HG03457 (cell line): Measurements from ENCODE around the gene MYO7B.

Source experiments
- ATAC-seq: cut with Tn5 transposase; IDR thresholded peaks from one replicate; pipeline ENCODE4 v1.9.1; 2021; ENCODE audit warnings: moderate number of reproducible peaks; ENCODE audit not compliant: unreplicated experiment

MYO7B gene

DNA sequence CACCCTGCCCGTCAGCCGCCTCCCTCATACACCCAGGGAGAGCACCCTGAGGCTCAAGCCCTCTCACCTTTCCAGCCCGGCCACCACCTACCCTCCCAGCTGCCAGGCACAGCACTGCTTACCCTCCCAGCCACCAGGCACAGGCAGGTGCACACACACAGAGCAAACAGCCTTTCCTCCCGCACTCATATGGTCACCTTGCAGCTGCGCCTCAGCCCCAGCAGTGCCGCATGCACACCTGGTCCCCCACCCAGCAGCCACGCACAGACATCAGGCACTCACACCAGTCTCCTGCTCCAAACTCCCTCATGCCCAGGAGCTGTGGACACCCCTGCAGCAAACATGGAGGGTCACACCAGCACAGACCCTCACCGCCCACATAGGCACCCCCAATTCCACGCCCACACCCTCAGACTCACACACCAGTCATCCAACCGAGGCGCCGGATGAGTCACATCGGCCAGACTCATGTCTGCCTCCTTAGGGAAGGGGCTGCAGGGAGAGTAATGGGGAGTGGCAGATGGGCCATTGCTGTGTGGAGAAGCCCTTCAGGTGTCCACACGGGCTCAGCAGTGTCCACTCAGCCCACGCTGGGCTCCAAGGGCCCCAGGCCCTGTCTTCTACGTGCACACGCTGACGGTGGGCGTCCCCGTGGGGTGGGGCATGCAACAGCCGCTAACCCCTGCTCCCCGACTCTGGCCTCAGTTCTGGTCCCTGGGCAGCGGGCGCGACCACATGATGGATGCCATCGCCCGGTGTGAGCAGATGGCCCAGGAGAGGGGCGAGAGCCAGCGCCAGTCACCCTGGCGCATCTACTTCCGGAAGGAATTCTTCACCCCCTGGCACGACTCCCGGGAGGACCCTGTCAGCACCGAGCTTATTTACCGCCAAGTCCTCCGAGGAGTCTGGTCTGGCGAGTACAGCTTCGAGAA is 88.2 kb downstream of the MYO7B start:
- no peak for ATAC-seq

GRCh38 chr2:127624320-127624755 is 88.9 kb downstream of the MYO7B start:
- ATAC-seq = no peak

- ATAC-seq = no peak
Observed at GRCh38 chr2:127624756-127625571, 89.5 kb downstream of the MYO7B start.

DNA sequence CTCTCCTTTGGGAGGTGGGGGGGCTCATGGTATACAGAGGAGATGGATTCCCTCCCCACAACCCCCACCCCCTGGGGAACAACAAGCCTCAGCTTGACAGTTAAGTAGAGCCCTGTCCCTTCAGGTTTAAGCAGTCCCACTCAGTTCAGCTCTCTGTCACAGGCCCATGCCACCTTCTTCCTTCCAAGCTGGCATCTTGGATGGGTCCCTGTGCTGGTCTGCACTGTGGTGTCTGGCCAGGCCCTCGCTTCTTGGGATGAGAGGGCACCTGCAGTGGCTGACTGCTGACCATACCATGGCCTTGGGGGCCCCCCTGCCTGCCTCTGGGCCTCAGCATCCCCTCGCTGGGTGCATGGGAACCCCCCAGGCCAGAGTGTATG is 90.1 kb downstream of the MYO7B start:
- no peak for ATAC-seq

DNA sequence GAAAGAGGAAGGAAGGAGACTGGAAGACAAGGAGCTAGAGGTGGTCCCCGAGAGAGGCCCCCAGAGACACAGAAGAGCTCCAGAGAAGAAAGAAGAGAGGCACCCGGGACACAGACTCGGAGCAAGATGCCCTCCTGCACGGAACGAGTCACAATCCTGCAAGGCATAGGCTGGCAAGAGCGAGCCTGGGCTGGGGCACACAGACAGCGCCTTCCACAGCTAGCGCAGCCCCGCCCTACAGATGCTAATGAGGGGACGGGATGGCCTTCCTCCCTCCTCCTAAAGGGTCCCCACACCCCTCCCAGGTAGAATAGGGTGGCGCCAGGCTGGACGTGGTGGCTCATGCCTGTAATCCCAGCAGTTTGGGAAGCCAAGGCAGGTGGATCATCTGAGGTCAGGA is 90.7 kb downstream of the MYO7B start:
- no peak for ATAC-seq

DNA sequence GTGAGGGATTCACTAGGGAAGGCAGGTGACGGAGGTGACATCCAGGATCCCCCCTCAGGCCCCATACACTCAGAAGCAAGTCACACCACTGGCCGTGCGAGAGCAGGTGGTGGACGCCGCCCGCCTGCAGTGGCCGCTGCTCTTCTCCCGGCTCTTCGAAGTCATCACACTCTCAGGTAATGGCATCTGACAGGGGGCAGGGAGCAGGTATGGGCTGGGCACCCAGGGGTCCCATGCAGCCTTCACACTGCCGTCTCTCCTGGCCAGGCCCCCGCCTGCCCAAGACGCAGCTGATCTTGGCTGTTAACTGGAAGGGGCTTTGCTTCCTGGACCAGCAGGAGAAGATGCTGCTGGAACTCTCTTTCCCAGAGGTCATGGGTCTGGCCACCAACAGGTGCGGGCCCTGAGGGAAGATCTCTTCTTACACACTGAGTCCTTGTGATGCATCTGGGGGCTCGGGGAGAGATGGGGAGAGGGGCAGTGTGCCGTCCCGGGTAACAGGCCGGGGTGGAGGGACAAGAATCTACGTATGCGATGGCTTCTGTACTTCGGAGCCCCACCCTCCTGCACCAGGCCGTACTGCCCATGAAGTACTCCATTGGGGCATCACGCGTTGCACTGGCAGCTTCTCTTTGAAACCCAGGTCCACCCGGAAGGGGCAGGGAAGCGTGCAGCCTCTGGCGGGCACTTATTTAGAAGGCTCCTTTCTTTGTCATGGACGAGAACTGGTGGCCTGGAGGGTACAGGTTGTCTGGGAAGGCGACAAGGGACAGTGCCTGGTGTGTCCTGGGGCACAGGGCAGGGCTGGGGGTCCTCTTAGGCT is 91.6 kb downstream of the MYO7B start:
- no peak for ATAC-seq

DNA sequence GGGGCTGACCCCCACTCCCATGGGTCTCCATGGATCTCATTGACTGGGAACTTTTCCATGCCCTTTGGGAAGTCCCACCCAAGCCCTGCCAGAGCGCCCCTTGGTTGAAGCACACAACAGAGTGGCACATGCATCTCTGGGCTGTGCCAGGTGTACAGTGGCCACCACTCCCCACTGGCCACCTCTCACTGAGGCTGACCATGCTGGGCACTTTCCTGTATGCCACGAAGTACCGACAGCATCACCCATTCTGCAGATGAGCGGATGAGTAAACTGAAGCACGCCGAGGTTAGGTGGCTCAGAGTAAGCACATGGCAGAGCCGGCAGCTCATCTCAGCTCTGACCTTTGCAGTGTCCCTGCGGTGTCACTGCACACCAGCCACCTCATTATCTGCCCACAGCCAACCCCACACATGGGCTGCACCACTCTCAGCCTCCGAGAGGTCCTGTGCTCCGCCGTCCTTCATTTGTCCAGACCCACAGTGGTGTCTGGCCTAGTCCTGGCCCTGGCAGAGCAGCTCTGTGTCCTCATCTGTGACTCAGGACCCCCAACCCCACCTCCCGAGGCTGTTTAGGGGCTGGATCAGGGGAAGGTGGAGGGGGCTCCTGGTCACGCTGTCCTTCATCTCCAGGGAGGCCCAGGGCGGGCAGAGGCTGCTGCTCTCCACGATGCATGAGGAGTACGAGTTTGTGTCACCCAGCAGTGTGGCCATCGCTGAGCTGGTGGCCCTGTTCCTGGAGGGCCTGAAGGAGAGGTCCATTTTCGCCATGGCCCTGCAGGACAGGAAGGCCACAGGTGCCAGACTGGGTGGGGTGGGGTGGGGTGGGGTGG is 92.5 kb downstream of the MYO7B start:
- ATAC-seq = no peak

DNA sequence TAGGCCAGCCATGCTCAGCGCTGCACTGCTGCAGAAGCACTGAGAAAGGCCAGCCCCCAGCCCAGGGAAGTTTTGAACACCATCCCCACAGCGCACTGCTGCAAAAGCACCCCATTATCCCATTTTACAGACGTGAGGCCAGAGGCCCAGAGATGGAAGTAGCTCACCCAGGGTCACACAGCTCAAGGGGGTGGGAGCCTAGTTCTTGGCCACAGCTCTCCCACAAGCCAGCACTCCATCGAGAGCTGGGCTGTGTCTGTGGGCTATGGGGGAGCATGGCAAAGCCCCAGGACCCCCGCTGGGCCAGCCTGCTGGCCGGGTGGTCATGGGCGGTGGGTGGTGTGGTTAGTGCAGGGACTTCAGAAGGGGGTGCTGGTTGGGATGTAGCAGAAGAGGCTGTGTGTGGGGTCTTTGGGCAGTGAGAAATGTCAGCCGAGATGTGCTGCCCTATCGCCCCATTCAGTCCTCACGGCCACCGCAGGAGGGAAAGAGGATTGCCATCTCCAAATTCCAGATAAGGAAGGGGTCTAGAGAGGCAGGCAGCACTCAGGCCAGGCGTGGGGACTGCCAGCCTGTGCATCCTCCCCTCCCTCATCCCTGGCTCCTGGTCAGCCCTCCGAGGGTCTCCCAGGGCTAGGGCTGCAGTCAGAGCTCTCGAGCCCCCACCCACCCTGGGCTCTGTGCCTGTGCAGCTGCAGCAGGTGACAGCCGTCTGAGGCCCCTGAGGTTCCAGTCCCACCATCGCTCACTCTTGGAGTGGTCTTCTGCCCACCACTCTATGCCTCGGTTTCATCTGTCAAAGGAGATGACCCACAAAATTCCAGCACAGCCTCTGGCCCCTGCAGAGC is 93.5 kb downstream of the MYO7B start:
- ATAC-seq = no peak

GRCh38 chr2:127629637-127630036 is 94.2 kb downstream of the MYO7B start:
- no peak for ATAC-seq

DNA sequence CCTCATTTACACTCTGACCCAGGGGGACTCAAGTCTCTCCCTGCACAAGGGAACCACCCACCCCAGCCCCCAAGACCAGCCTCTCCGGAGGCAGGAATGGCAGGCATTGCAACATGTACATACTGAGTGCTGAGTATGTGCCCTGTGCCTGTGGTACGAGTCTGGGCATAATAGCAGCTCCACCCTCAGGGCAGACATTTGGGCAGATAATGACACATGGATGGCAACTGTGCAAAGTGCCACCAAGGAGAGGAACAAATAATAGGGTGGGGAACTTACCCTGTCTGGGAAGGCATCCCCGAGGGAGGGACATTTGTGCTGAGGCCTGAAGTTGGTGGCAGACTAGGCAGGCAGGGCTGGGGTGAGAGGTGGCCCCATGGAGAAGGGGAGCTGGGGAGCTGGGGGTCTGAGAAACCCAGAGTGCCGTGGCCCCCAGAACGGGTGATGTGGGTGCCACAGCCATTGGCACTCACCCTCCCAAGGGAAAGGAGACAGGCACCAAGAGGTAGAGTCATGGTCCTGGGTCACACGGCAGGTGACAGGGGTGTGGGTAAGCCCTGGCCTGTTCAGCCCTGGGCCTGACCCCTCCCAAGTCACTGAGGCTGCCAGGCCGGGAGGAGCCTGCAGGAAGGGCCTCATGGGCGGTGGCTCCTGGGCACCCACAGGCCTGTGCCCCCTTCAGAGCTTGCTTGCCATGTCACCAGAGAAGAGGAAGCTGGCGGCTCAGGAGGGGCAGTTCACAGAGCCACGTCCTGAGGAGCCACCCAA is 94.8 kb downstream of the MYO7B start:
- no peak for ATAC-seq

DNA sequence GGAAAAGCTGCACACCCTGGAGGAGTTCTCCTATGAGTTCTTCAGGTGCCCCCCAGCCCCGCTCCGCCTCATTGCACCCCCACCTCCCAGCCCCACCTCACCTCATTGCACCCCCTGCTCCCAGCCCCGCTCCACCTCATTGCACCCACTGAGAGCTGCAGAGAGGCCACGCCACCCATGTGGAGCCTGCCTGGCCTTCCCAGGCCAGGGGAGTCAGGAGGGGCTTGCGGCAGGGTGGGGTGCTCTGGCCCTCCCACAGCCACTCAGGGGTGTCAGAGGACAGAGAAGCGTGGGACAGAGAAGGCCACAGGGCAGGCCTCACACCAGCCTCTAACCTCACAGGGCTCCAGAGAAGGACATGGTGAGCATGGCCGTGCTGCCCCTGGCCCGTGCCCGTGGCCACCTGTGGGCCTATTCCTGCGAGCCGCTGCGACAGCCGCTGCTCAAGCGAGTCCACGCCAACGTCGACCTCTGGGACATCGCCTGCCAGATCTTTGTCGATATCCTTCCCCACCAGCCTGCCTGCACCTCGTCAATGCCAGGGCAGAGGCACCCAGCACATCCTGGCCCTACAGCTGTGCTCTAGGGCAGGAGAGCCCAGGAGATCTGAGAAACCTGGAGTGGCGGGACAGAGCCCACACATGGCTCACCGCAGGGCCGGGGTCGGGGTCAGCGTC is 95.5 kb downstream of the MYO7B start:
- no peak for ATAC-seq

- ATAC-seq = no peak
Observed at GRCh38 chr2:127631541-127631996, 96.1 kb downstream of the MYO7B start.

DNA sequence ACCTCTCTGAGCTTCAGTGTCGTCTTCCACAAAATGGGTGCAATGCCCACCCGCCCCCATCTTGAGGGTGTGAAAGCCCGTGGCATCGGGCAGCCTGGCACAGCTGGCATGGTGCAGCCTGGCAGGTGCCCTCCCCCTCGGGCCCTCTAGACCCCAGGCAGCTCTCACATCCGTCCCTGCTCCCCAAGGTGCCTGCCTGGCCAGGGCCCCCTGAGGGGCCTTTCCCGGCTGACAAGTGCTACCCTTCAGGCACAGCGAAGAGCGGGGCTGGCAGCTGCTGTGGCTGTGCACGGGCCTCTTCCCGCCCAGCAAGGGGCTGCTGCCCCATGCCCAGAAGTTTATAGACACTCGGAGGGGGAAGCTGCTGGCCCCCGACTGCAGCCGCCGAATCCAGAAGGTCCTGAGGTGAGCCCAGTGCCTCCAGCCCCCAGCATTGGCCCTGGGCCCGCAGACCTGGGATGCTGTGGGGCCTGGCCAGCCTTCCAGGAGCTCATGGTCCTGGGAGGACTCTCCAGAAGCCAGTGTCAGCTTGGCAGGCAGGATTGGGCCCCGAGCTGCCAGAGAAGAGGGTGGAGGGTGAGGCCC is 96.6 kb downstream of the MYO7B start:
- no peak for ATAC-seq

DNA sequence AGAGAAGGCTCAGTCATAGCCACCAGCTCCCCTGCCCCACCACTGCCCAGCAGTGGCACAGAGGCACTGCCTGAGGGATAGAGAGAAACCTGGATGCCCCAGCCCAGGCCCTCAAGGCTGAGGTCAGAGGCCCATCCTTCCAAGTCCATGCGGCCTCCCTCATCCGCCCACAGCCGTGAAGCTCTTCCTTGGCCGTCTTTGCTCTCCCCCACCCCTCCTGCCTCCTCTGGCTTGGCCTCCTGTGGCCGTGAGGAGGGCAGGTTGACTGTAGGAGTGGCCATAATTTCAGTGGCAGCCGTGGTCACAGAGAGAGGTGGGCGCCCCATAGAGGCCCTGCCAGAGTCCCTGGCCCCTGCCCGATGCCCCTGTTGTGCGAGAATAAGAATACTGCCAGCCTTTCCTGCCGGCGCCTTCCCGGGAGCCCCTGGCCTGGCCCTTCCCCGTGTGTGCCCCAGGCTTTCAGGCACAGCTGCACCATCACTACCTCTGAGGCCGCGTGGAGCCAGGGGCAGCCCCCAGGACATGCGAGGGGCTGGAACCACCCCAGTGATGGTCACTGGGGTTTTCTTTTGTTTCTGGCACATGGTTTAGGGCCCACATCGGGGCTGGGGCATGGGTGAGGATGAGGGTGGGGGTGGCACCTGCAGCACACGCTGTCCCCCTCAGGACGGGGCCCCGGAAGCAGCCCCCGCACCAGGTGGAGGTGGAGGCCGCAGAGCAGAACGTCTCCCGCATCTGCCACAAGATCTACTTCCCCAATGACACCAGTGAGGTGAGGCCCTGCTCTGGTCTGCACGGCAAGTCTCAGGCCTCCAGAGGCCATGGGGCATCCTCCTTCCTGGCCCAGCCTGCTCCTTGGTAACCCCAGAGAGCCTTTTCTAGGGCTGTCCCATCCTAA is 97.4 kb downstream of the MYO7B start:
- ATAC-seq = no peak

- no peak for ATAC-seq
Observed at GRCh38 chr2:127633556-127634065, 98.1 kb downstream of the MYO7B start.

- ATAC-seq = no peak
Observed at GRCh38 chr2:127634066-127634617, 98.7 kb downstream of the MYO7B start.
